GM18868 (cell line): ENCODE data around the gene EFHB.
"Not testable (repeated sequence)": the region's sequence is repeated elsewhere in the genome, so short reads cannot be mapped to it uniquely, and the experiment has no call there.

Experiments used
- ATAC-seq: cut with Tn5 transposase; IDR thresholded peaks from one replicate; pipeline ENCODE4 v1.9.1; 2021; ENCODE audit warnings: mild to moderate bottlenecking, moderate library complexity; ENCODE audit not compliant: unreplicated experiment

EFHB gene

GRCh38 chr3:19934098-19934566, at the start of gene EFHB:
EFHB (minus strand) TSS chr3:19934217; CDS start chr3:19934018, 199 bp downstream.
- no peak for ATAC-seq

DNA sequence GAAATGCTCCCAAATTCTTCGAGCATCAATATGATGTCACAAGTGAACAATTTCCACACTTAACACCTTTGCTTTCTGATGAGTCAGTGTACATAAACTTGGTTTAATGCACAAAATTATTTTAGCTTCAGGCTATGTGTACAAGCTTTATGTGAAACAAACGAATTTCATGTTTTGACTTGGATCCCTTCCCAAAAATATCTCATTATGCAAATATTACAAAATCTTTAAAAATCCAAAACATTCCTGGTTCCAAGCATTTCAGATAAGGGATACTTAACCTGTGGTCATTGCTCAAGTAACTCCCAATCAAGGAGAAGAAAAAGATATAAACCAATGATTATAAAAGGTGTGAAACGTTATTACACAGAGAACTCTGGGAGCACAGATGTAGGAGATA, 38.0 kb upstream of the EFHB start:
- ATAC-seq = no peak

DNA sequence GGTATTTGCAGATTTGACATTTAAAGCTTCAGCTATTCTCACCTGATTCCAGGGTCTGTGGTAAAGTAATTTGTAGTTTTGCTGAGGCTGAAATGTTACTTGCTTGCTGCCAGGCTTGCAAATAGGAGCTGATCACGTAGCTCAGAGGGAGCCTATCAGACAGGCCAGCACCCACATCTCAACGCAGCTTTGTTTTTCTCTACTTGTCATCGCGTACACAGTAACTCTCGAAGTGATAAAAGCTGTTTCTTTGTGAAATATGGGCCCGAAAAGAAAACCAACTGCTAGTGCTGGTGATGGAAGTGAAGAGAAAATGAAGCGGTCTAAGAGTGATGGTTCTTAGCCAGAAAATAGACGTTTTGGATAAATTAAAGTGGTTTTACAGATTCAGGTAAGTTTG, 36.3 kb upstream of the EFHB start:
- no peak for ATAC-seq

DNA sequence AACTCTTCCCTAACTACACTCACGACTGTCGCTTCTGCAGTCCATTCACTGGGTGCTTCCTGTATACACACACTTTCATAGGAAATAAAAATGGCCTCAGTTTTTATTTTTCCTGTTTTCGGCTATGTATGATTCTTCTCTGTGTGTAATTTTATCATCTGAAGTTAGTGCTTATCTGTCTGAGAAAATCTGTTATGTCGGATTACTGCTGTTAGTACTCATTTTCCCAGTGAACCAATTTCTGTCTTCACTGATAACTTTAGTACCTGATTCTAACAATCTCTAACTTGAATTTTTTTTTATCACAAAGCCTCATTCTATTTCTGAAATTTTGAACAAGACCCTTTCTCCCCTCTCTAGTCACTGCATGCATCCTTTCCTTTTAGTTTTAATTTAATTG, 33.8 kb upstream of the EFHB start:
- no peak for ATAC-seq

- ATAC-seq = no peak
These were observed 33.2 kb upstream of the EFHB start for GRCh38 chr3:19967208-19967607.

DNA sequence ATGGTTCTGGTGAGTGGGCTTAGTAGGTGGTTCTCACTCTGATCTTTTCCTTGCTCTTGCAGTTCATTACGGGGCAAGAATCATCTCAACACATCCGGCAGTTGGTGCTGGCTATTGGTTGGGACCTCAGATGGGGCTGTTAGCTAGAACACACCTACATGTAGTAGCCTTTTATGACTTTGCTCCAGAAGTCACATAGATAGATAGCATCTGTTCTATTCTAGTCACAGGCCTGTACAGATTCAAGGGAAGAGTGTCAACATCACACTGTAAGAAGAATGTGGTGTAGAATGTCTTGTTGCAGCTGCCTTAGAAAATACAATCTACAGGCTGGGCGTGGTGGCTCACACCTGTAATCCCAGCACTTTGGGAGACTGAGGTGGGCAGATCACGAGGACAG, 27.9 kb upstream of the EFHB start:
- no peak for ATAC-seq

- no peak for ATAC-seq
These were observed 26.7 kb upstream of the EFHB start for GRCh38 chr3:19960696-19961095.

- no peak for ATAC-seq
These were observed 25.5 kb upstream of the EFHB start for GRCh38 chr3:19959505-19959904.

- not testable (repeated sequence) for ATAC-seq
These were observed 23.3 kb upstream of the EFHB start for GRCh38 chr3:19957354-19957753.

DNA sequence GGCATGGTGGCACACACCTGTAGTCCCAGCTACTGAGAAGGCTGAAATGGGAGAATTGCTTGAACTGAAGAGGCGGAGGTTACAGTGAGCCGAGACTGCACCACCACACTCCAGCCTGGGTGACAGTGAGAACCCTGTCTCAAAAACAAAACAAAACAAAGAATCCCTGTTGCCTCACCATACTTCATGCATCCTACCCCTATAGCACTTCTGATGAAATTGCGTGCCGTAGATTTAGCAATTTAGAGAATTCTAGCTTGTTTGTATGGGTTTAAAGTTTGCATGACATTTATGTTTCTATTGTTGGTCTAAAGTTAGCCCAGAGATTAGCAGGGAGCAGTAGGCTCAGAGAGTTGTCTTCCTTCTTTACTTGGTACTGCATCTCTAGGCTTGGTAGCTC, 20.7 kb upstream of the EFHB start:
- ATAC-seq = no peak

DNA sequence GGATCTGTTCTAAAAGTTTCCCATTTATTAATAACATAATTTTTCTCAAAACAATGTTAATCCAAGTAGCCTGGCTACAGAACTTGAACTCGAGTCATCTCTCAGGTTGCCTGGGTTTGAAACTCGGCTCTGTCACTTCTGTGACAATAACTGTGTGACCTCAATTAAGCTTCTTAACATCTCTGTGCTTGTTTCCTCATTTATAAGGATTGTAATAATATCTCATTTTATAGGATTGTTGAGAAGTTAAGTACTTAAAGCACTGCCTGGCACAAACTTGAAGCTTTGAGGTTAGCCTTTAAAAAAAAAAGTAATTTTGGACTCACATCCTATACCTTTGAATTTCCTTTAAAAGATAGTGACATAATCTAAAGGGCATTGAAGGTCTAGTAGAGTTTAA, 16.3 kb upstream of the EFHB start:
- ATAC-seq = no peak

- no peak for ATAC-seq
These were observed 14.2 kb upstream of the EFHB start for GRCh38 chr3:19948226-19948591.

DNA sequence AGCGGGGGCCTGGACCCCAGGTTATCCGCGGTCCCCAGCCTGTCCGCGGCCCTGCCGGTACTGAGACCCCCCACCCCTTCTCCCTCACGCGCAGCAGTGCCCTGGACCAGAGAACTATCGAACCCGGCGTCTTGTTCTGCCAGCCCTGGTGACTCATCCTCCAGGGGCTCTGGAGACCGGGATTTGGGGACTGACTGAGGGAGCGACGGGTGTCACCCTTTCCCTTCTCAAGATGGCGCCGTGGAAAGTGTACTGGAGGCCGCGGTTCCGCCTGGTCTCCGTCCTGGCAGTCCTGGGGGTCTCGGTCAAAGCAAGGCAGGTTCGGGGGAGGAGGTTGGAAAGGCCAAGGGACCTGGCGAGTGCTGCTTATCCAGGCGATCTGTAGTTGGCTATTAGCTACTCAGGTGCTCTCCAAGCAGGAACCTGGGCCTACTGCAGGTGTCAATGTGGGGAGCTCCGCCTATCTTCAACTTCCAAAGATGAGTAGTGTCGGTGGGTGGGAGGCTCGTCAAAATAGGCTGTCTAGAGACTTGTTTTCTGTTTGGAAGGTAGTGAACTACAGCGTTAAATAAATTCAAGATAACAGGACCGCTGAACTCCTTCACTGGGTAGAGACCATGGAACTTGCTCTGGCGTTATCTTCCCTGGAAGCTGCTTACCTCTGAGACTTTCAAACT, 13.7 kb upstream of the EFHB start:
- ATAC-seq = peak; percentile 21

- ATAC-seq = peak; percentile 94
These were observed 13.0 kb upstream of the EFHB start, which contains the start of gene RAB5A for GRCh38 chr3:19946832-19947548. RAB5A (plus strand) TSS chr3:19947097; CDS start chr3:19950899, 3,802 bp downstream.

DNA sequence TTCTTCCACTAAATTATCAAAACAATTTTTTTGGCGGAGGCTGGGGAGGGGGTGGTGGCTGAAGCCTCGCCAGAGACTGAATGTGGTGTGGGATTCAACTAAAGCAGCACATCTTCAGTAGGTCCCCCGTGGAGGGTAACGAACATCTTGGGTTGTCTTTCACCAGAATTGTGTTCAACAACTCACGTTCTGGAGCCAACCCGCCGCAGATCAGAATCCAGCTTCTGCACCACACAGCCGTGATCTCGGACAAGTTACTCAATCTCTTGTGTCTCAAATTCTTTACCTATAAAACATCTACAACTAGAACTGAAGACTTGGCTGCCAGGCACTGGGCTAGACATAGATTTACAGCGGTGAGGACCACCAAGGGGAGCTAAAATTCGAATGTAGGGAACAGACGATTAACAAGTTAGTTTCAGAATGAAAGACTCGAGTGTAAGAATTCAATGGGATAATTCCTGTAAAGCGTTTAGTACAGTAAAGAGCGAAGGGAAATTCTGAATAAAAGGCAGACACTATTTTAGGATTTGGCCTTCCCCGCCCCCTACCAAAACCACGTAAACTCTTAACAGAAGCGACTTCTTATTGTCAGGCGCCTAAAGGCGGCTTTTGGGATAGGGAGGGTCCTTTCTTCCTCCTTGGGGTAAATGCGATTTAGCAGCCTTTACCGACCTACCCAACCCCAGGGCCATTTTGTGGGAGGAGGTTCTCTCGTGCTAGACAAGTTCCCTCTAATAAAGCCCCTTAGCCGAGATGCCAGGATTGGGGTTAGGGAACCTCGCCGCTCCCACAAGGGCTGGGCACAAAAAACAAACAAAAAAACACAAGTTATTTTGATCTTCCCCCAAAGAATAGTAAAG, 12.2 kb upstream of the EFHB start:
- ATAC-seq = peak; percentile 7

GRCh38 chr3:19945534-19945933, 11.5 kb upstream of the EFHB start:
- ATAC-seq = no peak

DNA sequence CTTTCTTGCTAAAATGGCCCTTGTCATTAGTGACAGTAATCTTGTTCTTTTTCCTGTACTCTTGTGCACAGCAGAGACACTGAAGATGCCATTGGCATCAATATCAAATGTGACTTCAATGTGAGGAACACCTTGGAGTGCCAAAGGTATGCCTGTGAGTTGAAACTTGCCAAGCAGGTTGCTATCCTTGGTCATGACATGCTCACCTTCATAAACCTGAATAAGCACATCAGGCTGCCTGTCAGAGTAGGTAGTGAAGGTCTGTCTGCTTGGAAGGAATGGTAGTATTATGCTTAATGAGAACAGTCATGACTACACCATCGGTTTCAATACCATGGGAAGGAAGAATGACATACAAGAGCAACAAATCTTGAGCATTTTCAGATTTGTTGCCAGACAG, 6.6 kb upstream of the EFHB start:
- no peak for ATAC-seq

GRCh38 chr3:19938295-19938627, 4.2 kb upstream of the EFHB start:
- ATAC-seq = no peak

DNA sequence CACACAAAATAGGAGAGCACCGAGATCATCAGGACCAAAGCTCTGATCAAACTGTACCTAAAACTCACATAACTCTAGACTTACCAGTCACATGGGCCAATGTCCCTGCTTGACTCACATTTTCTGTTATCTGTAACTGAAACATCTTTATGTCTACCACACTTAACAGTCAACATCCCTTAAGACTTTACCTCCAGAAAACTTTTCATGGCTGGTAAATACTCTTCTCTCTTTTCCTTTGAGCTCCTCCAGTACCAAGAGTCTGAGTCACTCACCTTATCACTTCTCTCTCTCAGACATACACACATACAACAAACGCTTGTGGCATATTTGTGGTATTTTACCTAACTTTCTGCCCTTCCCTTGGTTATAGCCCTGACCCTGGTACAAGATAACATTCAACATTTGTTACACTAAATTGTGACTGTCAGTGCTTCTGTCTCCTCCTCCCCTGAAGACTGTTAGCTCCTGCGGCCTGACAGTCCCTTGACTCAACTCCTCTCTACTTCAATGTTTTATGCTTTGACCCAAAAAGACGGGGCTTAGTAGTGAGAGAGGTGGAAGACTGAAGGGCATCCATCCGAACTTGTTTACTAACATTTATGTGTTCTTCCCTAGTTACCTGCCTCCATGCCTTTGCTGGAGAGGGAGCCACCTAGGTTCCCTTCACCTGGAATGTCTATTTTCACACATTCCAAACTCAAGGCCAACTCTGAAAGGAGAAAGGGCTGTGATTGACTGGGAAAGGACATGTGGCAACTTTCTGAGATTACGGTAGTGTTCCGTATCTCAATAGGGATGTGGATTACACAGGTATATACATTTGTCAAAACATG, 3.7 kb upstream of the EFHB start:
- ATAC-seq = peak; percentile 43

DNA sequence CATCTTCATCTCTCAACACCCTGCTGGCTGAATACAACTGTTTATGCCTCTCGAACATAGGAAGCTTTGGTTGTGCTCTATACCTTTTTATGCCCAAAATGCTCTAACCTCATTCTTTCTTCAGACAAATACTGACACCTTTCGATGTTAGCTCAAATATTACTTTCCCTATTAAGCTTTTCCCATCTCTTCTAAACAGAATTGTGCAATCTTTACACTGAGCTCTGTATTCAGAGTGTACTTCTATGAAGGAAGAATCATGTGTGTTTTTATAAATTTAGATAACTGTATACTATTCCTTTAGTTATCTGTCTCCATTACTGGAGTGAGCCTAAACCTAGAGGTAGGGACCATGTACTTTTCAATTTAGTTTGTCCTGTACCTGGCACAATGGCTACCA, 1.6 kb downstream of the EFHB start:
- ATAC-seq = no peak

- ATAC-seq = peak; percentile 57
These were observed 2.2 kb downstream of the EFHB start for GRCh38 chr3:19931767-19932188.
